Keratinocyte (primary cell): ENCODE data around the gene GBGT1. TPM values are rescaled to one million over a fixed set of nuclear protein-coding genes. Genes with fewer than 3 reads are reported as not detected.

ENCODE experiments used
- DNase-seq: peaks from one replicate; pipeline ENCODE4 v3.0.0-alpha.2; 2011; ENCODE audit warnings: low read depth, missing footprints, low spot score
- FAIRE-seq: peaks from 2 replicates; lab custom pipeline; 2011; peaks lifted over from hg19 to GRCh38; lab: Jason Lieb, UNC
- H2AFZ ChIP-seq: 2 replicates; pipeline ENCODE4 v1.6.0; 2012; ENCODE audit warnings: low read length, control low read depth, inconsistent platforms; ENCODE audit not compliant: control insufficient read depth
- H3K27ac ChIP-seq: 2 replicates; pipeline ENCODE4 v1.5.1; 2011; ENCODE audit warnings: low read length; ENCODE audit not compliant: control insufficient read depth, insufficient read depth
- H3K27me3 ChIP-seq: 3 replicates; pipeline ENCODE4 v1.6.0; 2011; ENCODE audit warnings: low read length; ENCODE audit not compliant: control insufficient read depth, insufficient read depth; ENCODE audit errors: extremely low read depth
- H3K36me3 ChIP-seq, 2 experiments: 2 replicates in 1 of 2; 3 replicates in 1 of 2; pipeline ENCODE4 v1.5.1; 2011; ENCODE audit warnings: low read length in 2 of 2, mild to moderate bottlenecking in 1 of 2; ENCODE audit not compliant: control insufficient read depth in 2 of 2, insufficient read depth in 2 of 2; ENCODE audit errors: extremely low read depth in 1 of 2
- H3K4me1 ChIP-seq: 3 replicates; pipeline ENCODE4 v1.5.1; 2011; ENCODE audit warnings: low read length; ENCODE audit not compliant: control insufficient read depth, insufficient read depth; ENCODE audit errors: extremely low read depth
- H3K4me2 ChIP-seq: 3 replicates; pipeline ENCODE4 v1.6.0; 2011; ENCODE audit warnings: low read depth, low read length; ENCODE audit not compliant: control insufficient read depth, insufficient read depth; ENCODE audit errors: extremely low read depth
- H3K4me3 ChIP-seq, 3 experiments: fragments of 200-600 bp in 1 of 3; sonication (generic) in 1 of 3; 2 replicates in 2 of 3; 3 replicates in 1 of 3; pipeline ENCODE4 v1.5.1; 2011 to 2016; ENCODE audit warnings: low read length in 3 of 3, mild to moderate bottlenecking in 3 of 3, control low read depth in 2 of 3, inconsistent platforms in 1 of 3, low read depth in 1 of 3, mixed read lengths in 1 of 3, mixed run types in 1 of 3, moderate library complexity in 1 of 3; ENCODE audit not compliant: control insufficient read depth in 2 of 3, insufficient read depth in 2 of 3; ENCODE audit errors: extremely low read depth in 1 of 3
- H3K79me2 ChIP-seq: 2 replicates; pipeline ENCODE4 v1.6.0; 2012; ENCODE audit warnings: low read length; ENCODE audit not compliant: control insufficient read depth, insufficient read depth
- H3K9ac ChIP-seq: 3 replicates; pipeline ENCODE4 v1.6.0; 2011; ENCODE audit warnings: low read length; ENCODE audit not compliant: control insufficient read depth, insufficient read depth; ENCODE audit errors: extremely low read depth
- H3K9me1 ChIP-seq: 3 replicates; pipeline ENCODE4 v1.6.0; 2011; ENCODE audit warnings: low read length; ENCODE audit not compliant: control insufficient read depth, insufficient read depth; ENCODE audit errors: extremely low read depth
- H3K9me3 ChIP-seq: 2 replicates; pipeline ENCODE4 v1.5.1; 2012; ENCODE audit warnings: low read depth, low read length; ENCODE audit not compliant: control insufficient read depth
- H4K20me1 ChIP-seq: 3 replicates; pipeline ENCODE4 v1.6.0; 2011; ENCODE audit warnings: low read length; ENCODE audit not compliant: control insufficient read depth, insufficient read depth; ENCODE audit errors: extremely low read depth
- CTCF ChIP-seq, 3 experiments: IDR thresholded peaks in 1 of 3; conservative IDR thresholded peaks in 1 of 3; optimal IDR thresholded peaks in 1 of 3; 2 replicates in 2 of 3; 3 replicates in 1 of 3; pipeline versions ENCODE3 to v1.5.1; 2011; ENCODE audit warnings: low read length in 3 of 3, mild to moderate bottlenecking in 3 of 3, moderate library complexity in 2 of 3, control low read depth in 1 of 3, inconsistent platforms in 1 of 3; ENCODE audit not compliant: insufficient read depth in 2 of 3; ENCODE audit errors: extremely low read depth in 1 of 3
- EZH2 ChIP-seq: IDR thresholded peaks from one replicate; pipeline ENCODE4 v1.6.1; 2012; ENCODE audit warnings: inconsistent platforms, mild to moderate bottlenecking, low read length, moderate library complexity
- dilution Hi-C: fragments of 300-500 bp; cut with MboI; formaldehyde crosslinking; loops from one replicate; pipeline ENCODE4 v1.7.0; 2020; ENCODE audit warnings: low sequenced_read_pairs; ENCODE audit not compliant: extremely low pct_ligation_motif_present
- polyA plus RNA-seq, 5 experiments: library from polyadenylated mRNA; depleted of rRNA in 3 of 5; stranded (reverse) in 3 of 5; stranded (forward) in 1 of 5; unstranded in 1 of 5; fragments of >200 nt; gene quantifications; 1 replicate in 1 of 5; 2 replicates in 3 of 5; 3 replicates in 1 of 5; pipeline versions ENCODE4 v1.2.1 to v1.2.3, GENCODE V29; 2011 to 2012; ENCODE audit warnings: missing spikeins in 2 of 5, low read depth in 1 of 5, low replicate concordance in 1 of 5

Gene GBGT1
- polyA plus RNA-seq, 1 donor (not counting 4 experiments of a cell fraction or from before 2014, with no cell fraction given) = 0.54 TPM

- FAIRE-seq (peak; percentile 9), DNase-seq (no peak)
- no peaks in the 10 kb centered on the region for H3K27me3 ChIP-seq
- no peak overlapping the region for H3K4me3 ChIP-seq
- H4K20me1 ChIP-seq = no peaks in the 10 kb centered on the region
- dilution Hi-C loops = no loop called here
- no peaks in the 10 kb centered on the region for H3K79me2 ChIP-seq
- H3K4me2 ChIP-seq = no peak overlapping the region
- H2AFZ ChIP-seq = no peak overlapping the region
- peaks cover 51 to 52% of the 10 kb centered on the region in 2 experiments for H3K36me3 ChIP-seq
- H3K27ac ChIP-seq = no peak overlapping the region
- no peaks in the 10 kb centered on the region for H3K4me1 ChIP-seq
- TF ChIP-seq CTCF (optimal IDR thresholded peaks at IDR 0.05 in 1 of 3, IDR thresholded peaks at IDR 0.05 in 1 of 3, conservative IDR thresholded peaks at IDR 0.05 in 1 of 3; ENCODE audit: extremely low read depth in 1 of 3, insufficient read depth in 2 of 3, low read length in 3 of 3) (peak; percentile 87 to 95 (median 95)), EZH2 (no peak)
- no peaks in the 10 kb centered on the region for H3K9me1 ChIP-seq
- H3K9ac ChIP-seq = no peak overlapping the region
- no peaks in the 10 kb centered on the region for H3K9me3 ChIP-seq
These were observed 60.3 kb downstream of the GBGT1 start for GRCh38 chr9:133103183-133103986.

Other genes with a start within 250 kb of the GBGT1 start
- 26.1 to 28.6 TPM (median 27.7 TPM) in 3 replicates for gene TSC1, start 219.3 kb downstream of the GBGT1 start, polyA plus RNA-seq
- not detected in 3 replicates for gene GFI1B, start 185.2 kb downstream of the GBGT1 start, polyA plus RNA-seq
- 36.2 to 40.8 TPM (median 37.2 TPM) in 3 replicates for gene GTF3C5, start 132.9 kb downstream of the GBGT1 start, polyA plus RNA-seq
- 0.12 to 0.22 TPM (median 0.16 TPM) in 3 replicates for gene CEL, start 101.9 kb downstream of the GBGT1 start, polyA plus RNA-seq
- gene RALGDS, start 42.7 kb downstream of the GBGT1 start, polyA plus RNA-seq = 22.6 to 38.0 TPM (median 27.2 TPM) in 3 replicates
- gene OBP2B, start 45.3 kb upstream of the GBGT1 start, polyA plus RNA-seq = not detected in 3 replicates
- not detected in 3 replicates for gene ABO, start 111.3 kb upstream of the GBGT1 start, polyA plus RNA-seq
- gene SURF6, start 172.3 kb upstream of the GBGT1 start, polyA plus RNA-seq = 11.8 to 13.0 TPM (median 12.4 TPM) in 3 replicates
- gene MED22, start 184.2 kb upstream of the GBGT1 start, polyA plus RNA-seq = 15.3 to 25.6 TPM (median 15.9 TPM) in 3 replicates
- 2,394 to 3,298 TPM (median 2,684 TPM) in 3 replicates for gene RPL7A, start 184.3 kb upstream of the GBGT1 start, polyA plus RNA-seq
- 31.1 to 34.0 TPM (median 32.9 TPM) in 3 replicates for gene SURF1, start 192.6 kb upstream of the GBGT1 start, polyA plus RNA-seq
- 21.2 to 29.0 TPM (median 28.2 TPM) in 3 replicates for gene SURF2, start 192.6 kb upstream of the GBGT1 start, polyA plus RNA-seq
- gene SURF4, start 212.1 kb upstream of the GBGT1 start, polyA plus RNA-seq = 120 to 232 TPM (median 153 TPM) in 3 replicates
- gene STKLD1, start 212.5 kb upstream of the GBGT1 start, polyA plus RNA-seq = 0.39 to 0.77 TPM in 2 of 3 replicates, not detected in the other